ENCODE results near the gene TSSK3. TPM values are rescaled to one million over a fixed set of nuclear protein-coding genes. Genes with fewer than 3 reads are reported as not detected.
A peak's percentile ranks its signal among the peaks of the same experiment; 100 is the strongest.
"Not testable (repeated sequence)": the region's sequence is repeated elsewhere in the genome, so short reads cannot be mapped to it uniquely, and the experiment has no call there.

The TSSK3 gene
- total RNA-seq, 1 donor from 2014 or later: 1.0 TPM

- DNase-seq (no peak), ATAC-seq (ENCODE audit: poor library complexity) (no peak)
- intact Hi-C loops (cut with DNase I): no loop called here
These were observed 26.3 kb downstream of the TSSK3 start for GRCh38 chr1:32388641-32389040.

GRCh38 chr1:32390904-32391870 is 28.8 kb downstream of the TSSK3 start:
- intact Hi-C loops (cut with DNase I): loop anchor here (5.0 kb wide), 1 partner anchor 39 kb away; no protein-coding TSS in a partner anchor
- ATAC-seq (ENCODE audit: poor library complexity): no peak
- DNase-seq: no peak

- no peak for DNase-seq
- no peak for ATAC-seq (ENCODE audit: poor library complexity)
- intact Hi-C loops (cut with DNase I): loop anchor here (5.0 kb wide), 1 partner anchor 40 kb away; no protein-coding TSS in a partner anchor
These were observed 30.0 kb downstream of the TSSK3 start for GRCh38 chr1:32392325-32392724.

- intact Hi-C loops (cut with DNase I): loop anchor here (5.0 kb wide), 1 partner anchor 41 kb away; no protein-coding TSS in a partner anchor
- no peak for ATAC-seq (ENCODE audit: poor library complexity)
- DNase-seq: no peak
These were observed 30.8 kb downstream of the TSSK3 start for GRCh38 chr1:32393136-32393535.

- ATAC-seq (ENCODE audit: poor library complexity) (peak; percentile 27), DNase-seq (no peak)
- intact Hi-C loops (cut with DNase I): loop anchor here (5.0 kb wide), 1 partner anchor 41 kb away; no protein-coding TSS in a partner anchor
These were observed 31.4 kb downstream of the TSSK3 start for GRCh38 chr1:32393832-32394140.

- intact Hi-C loops (cut with DNase I): loop anchor here (5.0 kb wide), 1 partner anchor 42 kb away; no protein-coding TSS in a partner anchor
- ATAC-seq (ENCODE audit: poor library complexity): peak; percentile 98
These were observed 32.0 kb downstream of the TSSK3 start, which contains the start of gene BSDC1 for GRCh38 chr1:32394141-32394889. BSDC1 (minus strand) TSS chr1:32394441; CDS start chr1:32394414, 27 bp downstream.

GRCh38 chr1:32394890-32395432 is 32.6 kb downstream of the TSSK3 start:
- DNase-seq (no peak), ATAC-seq (ENCODE audit: poor library complexity) (peak; percentile 10)
- intact Hi-C loops (cut with DNase I): loop anchor here (5.0 kb wide), 1 partner anchor 43 kb away; no protein-coding TSS in a partner anchor

More at GRCh38 chr1:32394141-32394889, 32.0 kb downstream of the TSSK3 start, which contains the start of gene BSDC1:
- DNase-seq: peak; percentile 98

- DNase-seq; ATAC-seq (ENCODE audit: poor library complexity); intact Hi-C loops (cut with DNase I): not testable (repeated sequence)
These were observed 34.2 kb downstream of the TSSK3 start for GRCh38 chr1:32396524-32396923.

GRCh38 chr1:32398401-32398800 is 36.1 kb downstream of the TSSK3 start:
- ATAC-seq (ENCODE audit: poor library complexity) (no peak), DNase-seq (no peak)
- intact Hi-C loops (cut with DNase I): no loop called here

GRCh38 chr1:32399843-32400242 is 37.5 kb downstream of the TSSK3 start:
- intact Hi-C loops (cut with DNase I): no loop called here
- ATAC-seq (ENCODE audit: poor library complexity) (no peak), DNase-seq (no peak)

GRCh38 chr1:32400876-32401631 is 38.7 kb downstream of the TSSK3 start:
- intact Hi-C loops (cut with DNase I): no loop called here
- ATAC-seq (ENCODE audit: poor library complexity) (peak; percentile 95), DNase-seq (peak; percentile 92)

GRCh38 chr1:32404946-32405345 is 42.6 kb downstream of the TSSK3 start:
- no peak for DNase-seq
- ATAC-seq (ENCODE audit: poor library complexity): no peak
- intact Hi-C loops (cut with DNase I): no loop called here

- no peak for ATAC-seq (ENCODE audit: poor library complexity)
- intact Hi-C loops (cut with DNase I): no loop called here
- DNase-seq: no peak
These were observed 43.5 kb downstream of the TSSK3 start for GRCh38 chr1:32405672-32406467.

GRCh38 chr1:32406629-32407111 is 44.3 kb downstream of the TSSK3 start:
- intact Hi-C loops (cut with DNase I): no loop called here
- DNase-seq (no peak), ATAC-seq (ENCODE audit: poor library complexity) (no peak)

- DNase-seq (no peak), ATAC-seq (ENCODE audit: poor library complexity) (no peak)
- intact Hi-C loops (cut with DNase I): no loop called here
These were observed 48.9 kb downstream of the TSSK3 start for GRCh38 chr1:32411261-32411660.

GRCh38 chr1:32413507-32414185 is 51.3 kb downstream of the TSSK3 start:
- DNase-seq (peak; percentile 47), ATAC-seq (ENCODE audit: poor library complexity) (peak; percentile 79)
- intact Hi-C loops (cut with DNase I): no loop called here

All from Right ventricle myocardium superior (tissue), 1 donor.